ENCODE data around the gene PAX4.
A peak's percentile ranks its signal among the peaks of the same experiment; 100 is the strongest.
"Not testable (repeated sequence)": the region's sequence is repeated elsewhere in the genome, so short reads cannot be mapped to it uniquely, and the experiment has no call there.

PAX4 gene

GRCh38 chr7:127585044-127585953 is 32.6 kb downstream of the PAX4 start, which contains the start of gene GCC1:
Gene GCC1, minus strand, starts transcription at chr7:127585596. Its CDS starts 414 bp downstream, at chr7:127585182.
- peak; percentile 91 for DNase-seq (ENCODE audit: low read depth)

- no peak for DNase-seq (ENCODE audit: low read depth)
These were observed 33.3 kb downstream of the PAX4 start for GRCh38 chr7:127584648-127585043.

GRCh38 chr7:127582361-127582760 is 35.6 kb downstream of the PAX4 start:
- DNase-seq (ENCODE audit: low read depth), result no peak

GRCh38 chr7:127581716-127582115 is 36.2 kb downstream of the PAX4 start:
- DNase-seq (ENCODE audit: low read depth), result no peak

GRCh38 chr7:127580612-127581011 is 37.3 kb downstream of the PAX4 start:
- DNase-seq (ENCODE audit: low read depth), result no peak

- no peak for DNase-seq (ENCODE audit: low read depth)
These were observed 39.1 kb downstream of the PAX4 start for GRCh38 chr7:127578711-127579275.

GRCh38 chr7:127578036-127578684 is 39.8 kb downstream of the PAX4 start:
- DNase-seq (ENCODE audit: low read depth), result no peak

- no peak for DNase-seq (ENCODE audit: low read depth)
These were observed 46.0 kb downstream of the PAX4 start for GRCh38 chr7:127571741-127572505.

GRCh38 chr7:127568034-127568433 is 49.9 kb downstream of the PAX4 start:
- DNase-seq (ENCODE audit: low read depth), result not testable (repeated sequence)

- DNase-seq (ENCODE audit: low read depth), result no peak
These were observed 51.7 kb downstream of the PAX4 start for GRCh38 chr7:127566242-127566641.

Data from activated gamma-delta T cell treated with anti-CD3 and anti-CD28 coated beads, Interleukin-2, amount 50 U/mL, for 16 hours (primary cell).